ENCODE results near the gene PICK1. TPM values are rescaled to one million over a fixed set of nuclear protein-coding genes. Genes with fewer than 3 reads are reported as not detected.

PICK1 gene
- total and polyA plus RNA-seq, 2 of the 13 experiments (the other 11 are each of a cell fraction or from before 2014, with no cell fraction given), result 19.3 to 25.3 TPM

DNA sequence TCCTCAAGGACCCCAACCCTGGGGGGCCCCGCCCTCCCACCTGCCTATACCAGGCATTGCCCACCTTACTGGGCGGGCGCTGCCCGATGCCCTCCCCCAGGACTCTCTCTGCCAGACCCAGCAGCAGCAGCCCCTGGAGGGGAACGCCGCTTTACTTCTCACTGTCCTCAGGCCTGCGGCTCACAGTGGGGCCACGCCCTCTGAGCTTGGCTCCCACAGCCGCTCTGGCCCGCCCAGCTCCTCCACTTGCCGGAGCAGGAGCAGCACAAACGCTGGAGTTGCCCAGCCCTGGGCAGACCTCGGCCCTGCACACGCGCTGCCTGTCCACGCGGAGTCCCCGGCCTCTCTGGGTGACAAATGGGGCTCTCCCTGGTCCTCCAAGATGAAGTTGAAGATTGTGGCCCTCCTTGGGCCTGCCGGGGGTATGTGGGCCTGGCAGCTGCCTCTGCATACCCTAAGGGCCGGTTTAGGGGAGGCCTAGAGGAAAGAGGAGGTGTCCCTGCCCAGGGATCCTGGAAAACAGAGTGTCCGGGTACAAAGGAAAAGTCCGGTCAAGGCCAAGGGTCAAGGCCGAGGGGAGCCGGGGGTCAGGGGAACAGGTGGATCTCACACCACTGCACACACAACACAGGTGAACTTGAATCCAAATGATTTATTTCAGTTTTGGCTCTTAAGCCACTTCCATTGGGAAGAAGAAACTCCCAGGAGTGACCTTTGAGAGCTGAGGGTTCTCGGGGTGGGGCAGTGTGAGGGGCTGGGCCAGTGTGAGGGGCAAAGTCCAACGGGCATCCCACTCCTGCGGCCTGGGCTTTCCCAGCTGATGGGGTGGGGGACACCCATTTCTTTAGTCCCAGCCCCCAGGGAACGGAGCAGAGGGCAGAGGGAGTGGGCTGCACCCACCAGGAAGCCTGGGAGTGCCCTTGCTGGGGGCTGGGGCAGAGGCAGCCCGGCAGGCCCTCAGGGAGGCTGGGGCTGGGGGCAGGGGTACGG lies 54.0 kb downstream of the PICK1 start (continued):
- TF ChIP-seq, protein P1, sequence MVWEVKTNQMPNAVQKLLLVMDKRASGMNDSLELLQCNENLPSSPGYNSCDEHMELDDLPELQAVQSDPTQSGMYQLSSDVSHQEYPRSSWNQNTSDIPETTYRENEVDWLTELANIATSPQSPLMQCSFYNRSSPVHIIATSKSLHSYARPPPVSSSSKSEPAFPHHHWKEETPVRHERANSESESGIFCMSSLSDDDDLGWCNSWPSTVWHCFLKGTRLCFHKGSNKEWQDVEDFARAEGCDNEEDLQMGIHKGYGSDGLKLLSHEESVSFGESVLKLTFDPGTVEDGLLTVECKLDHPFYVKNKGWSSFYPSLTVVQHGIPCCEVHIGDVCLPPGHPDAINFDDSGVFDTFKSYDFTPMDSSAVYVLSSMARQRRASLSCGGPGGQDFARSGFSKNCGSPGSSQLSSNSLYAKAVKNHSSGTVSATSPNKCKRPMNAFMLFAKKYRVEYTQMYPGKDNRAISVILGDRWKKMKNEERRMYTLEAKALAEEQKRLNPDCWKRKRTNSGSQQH (CRISPR knock-in tag; IDR thresholded peaks at IDR 0.05; ENCODE audit: low read depth), result 0 out of 2 replicates have a peak, but pooled peaks have one; percentile 24
- TF ChIP-seq ZNF557 (CRISPR knock-in tag; IDR thresholded peaks at IDR 0.05) (no peak), ZNF441 (CRISPR knock-in tag; IDR thresholded peaks at IDR 0.05; ENCODE audit: borderline replicate concordance) (no peak), ZNF670 (CRISPR knock-in tag; IDR thresholded peaks at IDR 0.05; ENCODE audit: borderline replicate concordance) (0 out of 2 replicates have a peak, but pooled peaks have one; percentile 35), PAWR (CRISPR knock-in tag; IDR thresholded peaks at IDR 0.05; ENCODE audit: borderline replicate concordance) (no peak), RAD21 (CRISPR knock-in tag; IDR thresholded peaks at IDR 0.05) (peak; percentile 15; the same call in 1 of the 2 replicates), ZNF256 (CRISPR knock-in tag; conservative IDR thresholded peaks at IDR 0.05) (no peak), MAZ (IDR thresholded peaks at IDR 0.05; ENCODE audit: borderline replicate concordance, low read depth, low read length) (no peak), MAZ (CRISPR knock-in tag; IDR thresholded peaks at IDR 0.05; ENCODE audit: low read depth) (no peak), ZNF335 (CRISPR knock-in tag; IDR thresholded peaks at IDR 0.05) (no peak), NFE2 (CRISPR knock-in tag; IDR thresholded peaks at IDR 0.05) (no peak), GFI1 (CRISPR knock-in tag; IDR thresholded peaks at IDR 0.05; ENCODE audit: borderline replicate concordance) (no peak), ZNF124 (CRISPR knock-in tag; IDR thresholded peaks at IDR 0.05) (no peak), HES4 (CRISPR knock-in tag; IDR thresholded peaks at IDR 0.05; ENCODE audit: borderline replicate concordance) (no peak), RXRB (CRISPR knock-in tag; IDR thresholded peaks at IDR 0.05; ENCODE audit: borderline replicate concordance) (0 out of 2 replicates have a peak, but pooled peaks have one; percentile 14), TARDBP (CRISPR knock-in tag; IDR thresholded peaks at IDR 0.05) (no peak), ZZZ3 (CRISPR knock-in tag; IDR thresholded peaks at IDR 0.05; ENCODE audit: borderline replicate concordance) (no peak), SYNCRIP (IDR thresholded peaks at IDR 0.05; ENCODE audit: insufficient read depth, low read depth, low read length) (no peak), ETV5 (CRISPR knock-in tag; IDR thresholded peaks at IDR 0.05; ENCODE audit: borderline replicate concordance) (no peak), ZNF331 (CRISPR knock-in tag; IDR thresholded peaks at IDR 0.05) (no peak), KDM6A (CRISPR knock-in tag; IDR thresholded peaks at IDR 0.05; ENCODE audit: low read depth) (no peak), ZNF777 (CRISPR knock-in tag; IDR thresholded peaks at IDR 0.05) (no peak), ZNF468 (CRISPR knock-in tag; IDR thresholded peaks at IDR 0.05) (0 out of 2 replicates have a peak, but pooled peaks have one; percentile 61)
- TF ChIP-seq, protein P2, sequence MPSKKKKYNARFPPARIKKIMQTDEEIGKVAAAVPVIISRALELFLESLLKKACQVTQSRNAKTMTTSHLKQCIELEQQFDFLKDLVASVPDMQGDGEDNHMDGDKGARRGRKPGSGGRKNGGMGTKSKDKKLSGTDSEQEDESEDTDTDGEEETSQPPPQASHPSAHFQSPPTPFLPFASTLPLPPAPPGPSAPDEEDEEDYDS (CRISPR knock-in tag; IDR thresholded peaks at IDR 0.05), result no peak
- TF ChIP-seq, protein P3, sequence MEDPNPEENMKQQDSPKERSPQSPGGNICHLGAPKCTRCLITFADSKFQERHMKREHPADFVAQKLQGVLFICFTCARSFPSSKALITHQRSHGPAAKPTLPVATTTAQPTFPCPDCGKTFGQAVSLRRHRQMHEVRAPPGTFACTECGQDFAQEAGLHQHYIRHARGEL (CRISPR knock-in tag; IDR thresholded peaks at IDR 0.05), result no peak
- TF ChIP-seq, protein P4, sequence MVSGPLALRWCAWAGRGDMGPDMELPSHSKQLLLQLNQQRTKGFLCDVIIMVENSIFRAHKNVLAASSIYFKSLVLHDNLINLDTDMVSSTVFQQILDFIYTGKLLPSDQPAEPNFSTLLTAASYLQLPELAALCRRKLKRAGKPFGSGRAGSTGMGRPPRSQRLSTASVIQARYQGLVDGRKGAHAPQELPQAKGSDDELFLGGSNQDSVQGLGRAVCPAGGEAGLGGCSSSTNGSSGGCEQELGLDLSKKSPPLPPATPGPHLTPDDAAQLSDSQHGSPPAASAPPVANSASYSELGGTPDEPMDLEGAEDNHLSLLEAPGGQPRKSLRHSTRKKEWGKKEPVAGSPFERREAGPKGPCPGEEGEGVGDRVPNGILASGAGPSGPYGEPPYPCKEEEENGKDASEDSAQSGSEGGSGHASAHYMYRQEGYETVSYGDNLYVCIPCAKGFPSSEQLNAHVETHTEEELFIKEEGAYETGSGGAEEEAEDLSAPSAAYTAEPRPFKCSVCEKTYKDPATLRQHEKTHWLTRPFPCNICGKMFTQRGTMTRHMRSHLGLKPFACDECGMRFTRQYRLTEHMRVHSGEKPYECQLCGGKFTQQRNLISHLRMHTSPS (CRISPR knock-in tag; IDR thresholded peaks at IDR 0.05; ENCODE audit: low read depth), result peak; percentile 46; the same call in 1 of the 2 replicates

Measured in HepG2 (cell line).